ENCODE data around the gene GNG2. TPM values are rescaled to one million over a fixed set of nuclear protein-coding genes. Genes with fewer than 3 reads are reported as not detected.

The GNG2 gene
- total RNA-seq, 2 experiments from 2014 or later: 24.0 to 32.0 TPM

GRCh38 chr14:51871846-51872245 is 11.4 kb downstream of the GNG2 start:
- Histone ChIP-seq H3K9me3 (ENCODE audit: low read length) (no peaks in the 10 kb centered on the region), H2AFZ (ENCODE audit: low read length) (no peak overlapping the region), H3K4me2 (ENCODE audit: low read length) (no peak overlapping the region), H3K4me1 (ENCODE audit: insufficient read depth, low read length, poor library complexity, severe bottlenecking) (peaks cover 4% of the 10 kb centered on the region), H3K4me3 (ENCODE audit: low read depth, low read length, poor library complexity, severe bottlenecking) (no peak overlapping the region), H3K9me2 (ENCODE audit: insufficient read depth, low read length) (no peaks in the 10 kb centered on the region), H3K27ac (ENCODE audit: low read depth, low read length, poor library complexity, severe bottlenecking) (no peak overlapping the region), H3K79me2 (ENCODE audit: insufficient read depth, low read depth, low read length) (no peaks in the 10 kb centered on the region), H3K36me3 (ENCODE audit: insufficient read depth, low read length) (no peaks in the 10 kb centered on the region), H4K20me1 (ENCODE audit: insufficient read depth, low read length) (no peaks in the 10 kb centered on the region; the same call in 1 of the 2 replicates)
- TF ChIP-seq EZH2phosphoT487 (IDR thresholded peaks at IDR 0.05; ENCODE audit: borderline replicate concordance, low read depth, low read length): no peak
- TF ChIP-seq, protein P1, sequence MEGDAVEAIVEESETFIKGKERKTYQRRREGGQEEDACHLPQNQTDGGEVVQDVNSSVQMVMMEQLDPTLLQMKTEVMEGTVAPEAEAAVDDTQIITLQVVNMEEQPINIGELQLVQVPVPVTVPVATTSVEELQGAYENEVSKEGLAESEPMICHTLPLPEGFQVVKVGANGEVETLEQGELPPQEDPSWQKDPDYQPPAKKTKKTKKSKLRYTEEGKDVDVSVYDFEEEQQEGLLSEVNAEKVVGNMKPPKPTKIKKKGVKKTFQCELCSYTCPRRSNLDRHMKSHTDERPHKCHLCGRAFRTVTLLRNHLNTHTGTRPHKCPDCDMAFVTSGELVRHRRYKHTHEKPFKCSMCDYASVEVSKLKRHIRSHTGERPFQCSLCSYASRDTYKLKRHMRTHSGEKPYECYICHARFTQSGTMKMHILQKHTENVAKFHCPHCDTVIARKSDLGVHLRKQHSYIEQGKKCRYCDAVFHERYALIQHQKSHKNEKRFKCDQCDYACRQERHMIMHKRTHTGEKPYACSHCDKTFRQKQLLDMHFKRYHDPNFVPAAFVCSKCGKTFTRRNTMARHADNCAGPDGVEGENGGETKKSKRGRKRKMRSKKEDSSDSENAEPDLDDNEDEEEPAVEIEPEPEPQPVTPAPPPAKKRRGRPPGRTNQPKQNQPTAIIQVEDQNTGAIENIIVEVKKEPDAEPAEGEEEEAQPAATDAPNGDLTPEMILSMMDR (conservative IDR thresholded peaks at IDR 0.05; ENCODE audit: low read length): no peak
- CTCF ChIA-PET (ENCODE audit: unreplicated experiment): no interaction called here
- POLR2A ChIA-PET: interaction anchor here (0.7 to 0.9 kb wide), 2 partner anchors 11 to 231 kb away, joined by 3 to 4 read pairs; no protein-coding TSS in a partner anchor
- intact Hi-C loops (cut with micrococcal nuclease; ENCODE audit: unreplicated experiment): no loop called here
- DNase-seq (ENCODE audit: low spot score): no peak
- no TSS peak for BruUV-seq (replicated peaks)

- Histone ChIP-seq H3K4me2 (ENCODE audit: low read length) (no peak overlapping the region), H4K20me1 (ENCODE audit: insufficient read depth, low read length) (no peaks in the 10 kb centered on the region; the same call in 1 of the 2 replicates), H3K4me3 (ENCODE audit: low read depth, low read length, poor library complexity, severe bottlenecking) (no peak overlapping the region), H3K4me1 (ENCODE audit: insufficient read depth, low read length, poor library complexity, severe bottlenecking) (peaks cover 4% of the 10 kb centered on the region), H3K9me2 (ENCODE audit: insufficient read depth, low read length) (no peaks in the 10 kb centered on the region), H3K79me2 (ENCODE audit: insufficient read depth, low read depth, low read length) (no peaks in the 10 kb centered on the region), H3K36me3 (ENCODE audit: insufficient read depth, low read length) (no peaks in the 10 kb centered on the region), H3K9me3 (ENCODE audit: low read length) (no peaks in the 10 kb centered on the region), H3K27ac (ENCODE audit: low read depth, low read length, poor library complexity, severe bottlenecking) (no peak overlapping the region), H2AFZ (ENCODE audit: low read length) (no peak overlapping the region)
- no peak for TF ChIP-seq EZH2phosphoT487 (IDR thresholded peaks at IDR 0.05; ENCODE audit: borderline replicate concordance, low read depth, low read length)
- TF ChIP-seq, protein P1 (conservative IDR thresholded peaks at IDR 0.05; ENCODE audit: low read length): no peak
- intact Hi-C loops (cut with micrococcal nuclease; ENCODE audit: unreplicated experiment): no loop called here
- no peak for DNase-seq (ENCODE audit: low spot score)
- BruUV-seq (replicated peaks): no TSS peak
- ChIA-PET POLR2A (no interaction called here), CTCF (ENCODE audit: unreplicated experiment) (no interaction called here)
Measured at GRCh38 chr14:51872396-51872795, 12.0 kb downstream of the GNG2 start.

DNA sequence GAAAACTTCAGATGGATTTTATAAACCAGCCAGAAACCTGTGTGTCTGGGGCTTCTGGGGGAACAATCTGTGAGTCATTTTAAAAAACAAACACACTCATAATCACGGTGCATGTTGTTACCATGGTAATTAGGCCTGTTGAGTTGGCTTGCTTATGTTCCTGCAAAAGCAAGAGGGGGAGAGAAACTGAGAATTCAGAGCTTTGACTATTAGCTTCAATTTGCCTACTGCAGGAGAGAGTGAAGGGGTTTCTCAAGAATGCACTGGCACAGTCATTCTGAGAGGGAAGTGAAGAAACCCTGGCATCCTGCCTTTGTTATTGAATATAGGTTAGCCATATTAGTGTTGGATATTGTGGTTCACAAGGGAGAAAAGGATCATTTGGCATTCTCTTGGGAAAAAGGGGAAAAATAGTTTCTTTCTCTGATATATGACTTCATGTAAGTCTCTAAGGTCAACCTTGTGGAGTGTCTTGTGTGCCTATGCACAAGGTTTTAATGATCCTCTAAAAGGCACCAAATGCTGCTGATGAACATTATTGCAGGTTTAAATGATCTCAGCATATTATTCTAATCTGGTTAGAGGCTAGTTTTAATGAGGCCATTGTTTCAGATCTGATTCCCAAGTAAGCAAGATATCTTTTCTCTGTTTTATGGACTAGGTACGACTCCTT is 12.9 kb downstream of the GNG2 start:
- Histone ChIP-seq H3K4me1 (ENCODE audit: insufficient read depth, low read length, poor library complexity, severe bottlenecking) (peaks cover 4% of the 10 kb centered on the region), H4K20me1 (ENCODE audit: insufficient read depth, low read length) (no peaks in the 10 kb centered on the region; the same call in 1 of the 2 replicates), H3K36me3 (ENCODE audit: insufficient read depth, low read length) (no peaks in the 10 kb centered on the region), H3K4me2 (ENCODE audit: low read length) (no peak overlapping the region), H3K4me3 (ENCODE audit: low read depth, low read length, poor library complexity, severe bottlenecking) (no peak overlapping the region), H3K9me2 (ENCODE audit: insufficient read depth, low read length) (no peaks in the 10 kb centered on the region), H3K27ac (ENCODE audit: low read depth, low read length, poor library complexity, severe bottlenecking) (no peak overlapping the region), H3K79me2 (ENCODE audit: insufficient read depth, low read depth, low read length) (no peaks in the 10 kb centered on the region), H2AFZ (ENCODE audit: low read length) (no peak overlapping the region), H3K9me3 (ENCODE audit: low read length) (no peaks in the 10 kb centered on the region)
- no TSS peak for BruUV-seq (replicated peaks)
- peak; percentile 13 for DNase-seq (ENCODE audit: low spot score)
- CTCF ChIA-PET (ENCODE audit: unreplicated experiment): no interaction called here
- intact Hi-C loops (cut with micrococcal nuclease; ENCODE audit: unreplicated experiment): no loop called here
- TF ChIP-seq, protein P1 (conservative IDR thresholded peaks at IDR 0.05; ENCODE audit: low read length): no peak
- TF ChIP-seq EZH2phosphoT487 (IDR thresholded peaks at IDR 0.05; ENCODE audit: borderline replicate concordance, low read depth, low read length): no peak
- POLR2A ChIA-PET: no interaction called here

Measured in OCI-LY7 (cell line).